A204.1 (cell line): Measurements from ENCODE around the gene CACNA1H.
"Not testable (repeated sequence)": the region's sequence is repeated elsewhere in the genome, so short reads cannot be mapped to it uniquely, and the experiment has no call there.

Experiments
- FAIRE-seq: peaks from 2 replicates; lab custom pipeline; 2012; peaks lifted over from hg19 to GRCh38; lab: Jason Lieb, UNC

CACNA1H gene

GRCh38 chr16:1193825-1194581 lies 41.1 kb downstream of the CACNA1H start:
- FAIRE-seq: no peak

GRCh38 chr16:1194665-1195392 lies 41.9 kb downstream of the CACNA1H start:
- FAIRE-seq: no peak

GRCh38 chr16:1195393-1195666 lies 42.4 kb downstream of the CACNA1H start:
- no peak for FAIRE-seq

GRCh38 chr16:1196494-1196893 lies 43.6 kb downstream of the CACNA1H start:
- FAIRE-seq: no peak

GRCh38 chr16:1197237-1197866 lies 44.4 kb downstream of the CACNA1H start:
- FAIRE-seq: no peak

- no peak for FAIRE-seq
These were observed 45.3 kb downstream of the CACNA1H start for GRCh38 chr16:1198194-1198593.

- FAIRE-seq: not testable (repeated sequence)
These were observed 45.9 kb downstream of the CACNA1H start for GRCh38 chr16:1198671-1199346.

GRCh38 chr16:1199347-1200013 lies 46.6 kb downstream of the CACNA1H start:
- FAIRE-seq: no peak

GRCh38 chr16:1200014-1200627 lies 47.2 kb downstream of the CACNA1H start:
- FAIRE-seq: no peak

- FAIRE-seq: no peak
These were observed 48.5 kb downstream of the CACNA1H start for GRCh38 chr16:1201444-1201843.

- FAIRE-seq: no peak
These were observed 49.4 kb downstream of the CACNA1H start for GRCh38 chr16:1202274-1202673.

GRCh38 chr16:1204933-1205332 lies 52.0 kb downstream of the CACNA1H start:
- no peak for FAIRE-seq

GRCh38 chr16:1206326-1206725 lies 53.4 kb downstream of the CACNA1H start:
- FAIRE-seq: no peak

- FAIRE-seq: no peak
These were observed 53.9 kb downstream of the CACNA1H start for GRCh38 chr16:1206786-1207185.

- FAIRE-seq: no peak
These were observed 55.4 kb downstream of the CACNA1H start for GRCh38 chr16:1208239-1208830.

GRCh38 chr16:1209081-1209480 lies 56.2 kb downstream of the CACNA1H start:
- no peak for FAIRE-seq

- no peak for FAIRE-seq
These were observed 57.6 kb downstream of the CACNA1H start for GRCh38 chr16:1210461-1210860.

- no peak for FAIRE-seq
These were observed 58.8 kb downstream of the CACNA1H start for GRCh38 chr16:1211451-1212268.

GRCh38 chr16:1212616-1213194 lies 59.8 kb downstream of the CACNA1H start:
- no peak for FAIRE-seq

- FAIRE-seq: no peak
These were observed 60.3 kb downstream of the CACNA1H start for GRCh38 chr16:1213231-1213630.
